Right ventricle myocardium superior (tissue), 1 donor: ENCODE measurements around the gene CYB5R3. TPM values are rescaled to one million over a fixed set of nuclear protein-coding genes. Genes with fewer than 3 reads are reported as not detected.

Experiments used
- ATAC-seq: fragments of 200-7000 bp; cut with Tn5 transposase; one replicate; pipeline ENCODE4 v1.9.1; 2020; ENCODE audit warnings: mild to moderate bottlenecking; ENCODE audit not compliant: poor library complexity
- DNase-seq: peaks from one replicate; pipeline ENCODE4 v3.0.0-alpha.2; 2020
- intact Hi-C: fragments of 100-400 bp; cut with DNase I; formaldehyde crosslinking; loops from one replicate; pipeline ENCODE4 v1.11.2; 2022
- total RNA-seq: library from RNA; stranded (reverse); fragmentation: NEBNext Ultra II Directional; extraction: Animal tissue kit (Norgen Biotek cat#: 25700); gene quantifications from one replicate; pipeline ENCODE4 v1.2.1, GENCODE V29; 2021
- donor health status: DM: no; HTN: yes; CAD: no; lungs with severe emphysema.

Gene CYB5R3
- total RNA-seq, 1 donor from 2014 or later, result 216 TPM

- no peak for ATAC-seq
- DNase-seq, result no peak
- intact Hi-C loops, result no loop called here
Measured at GRCh38 chr22:42651134-42651533, 1.9 kb upstream of the CYB5R3 start.

- peak; percentile 40 for ATAC-seq
- DNase-seq, result peak; percentile 78
- intact Hi-C loops, result no loop called here
Measured at GRCh38 chr22:42648368-42649245, 585 bp downstream of the CYB5R3 start.

- ATAC-seq (no peak), DNase-seq (no peak)
- intact Hi-C loops, result no loop called here
Measured at GRCh38 chr22:42648017-42648367, 1.2 kb downstream of the CYB5R3 start.

GRCh38 chr22:42646569-42647525 is 2.3 kb downstream of the CYB5R3 start:
- intact Hi-C loops, result no loop called here
- DNase-seq, result peak; percentile 88
- ATAC-seq, result peak; percentile 58

- DNase-seq, result no peak
- intact Hi-C loops, result no loop called here
- no peak for ATAC-seq
Measured at GRCh38 chr22:42645938-42646568, 3.1 kb downstream of the CYB5R3 start.

- peak; percentile 1 for ATAC-seq
- intact Hi-C loops, result no loop called here
- peak; percentile 50 for DNase-seq
Measured at GRCh38 chr22:42645341-42645937, 3.8 kb downstream of the CYB5R3 start.

GRCh38 chr22:42644422-42645340 is 4.5 kb downstream of the CYB5R3 start:
- intact Hi-C loops, result no loop called here
- ATAC-seq (peak; percentile 2), DNase-seq (peak; percentile 82)

GRCh38 chr22:42643634-42644421 is 5.4 kb downstream of the CYB5R3 start:
- DNase-seq (no peak), ATAC-seq (no peak)
- intact Hi-C loops, result no loop called here

GRCh38 chr22:42642806-42643633 is 6.2 kb downstream of the CYB5R3 start:
- ATAC-seq (no peak), DNase-seq (no peak)
- intact Hi-C loops, result no loop called here

- intact Hi-C loops, result no loop called here
- ATAC-seq (no peak), DNase-seq (no peak)
Measured at GRCh38 chr22:42641801-42642413, 7.3 kb downstream of the CYB5R3 start.

- no peak for ATAC-seq
- intact Hi-C loops, result no loop called here
- DNase-seq, result no peak
Measured at GRCh38 chr22:42639541-42640241, 9.5 kb downstream of the CYB5R3 start.

- intact Hi-C loops, result no loop called here
- ATAC-seq (no peak), DNase-seq (no peak)
Measured at GRCh38 chr22:42637555-42637954, 11.6 kb downstream of the CYB5R3 start.

GRCh38 chr22:42636506-42636905 is 12.7 kb downstream of the CYB5R3 start:
- ATAC-seq (no peak), DNase-seq (no peak)
- intact Hi-C loops, result no loop called here

GRCh38 chr22:42635531-42635930 is 13.7 kb downstream of the CYB5R3 start:
- ATAC-seq (peak; percentile 80), DNase-seq (peak; percentile 69)
- intact Hi-C loops, result no loop called here

- ATAC-seq (no peak), DNase-seq (no peak)
- intact Hi-C loops, result no loop called here
Measured at GRCh38 chr22:42633013-42633412, 16.2 kb downstream of the CYB5R3 start.
